ENCODE data around the gene AP3S2. TPM values are rescaled to one million over a fixed set of nuclear protein-coding genes. Genes with fewer than 3 reads are reported as not detected.
"Not testable (repeated sequence)": the region's sequence is repeated elsewhere in the genome, so short reads cannot be mapped to it uniquely, and the experiment has no call there.

The AP3S2 gene
- total RNA-seq, 2 experiments from 2014 or later: 20.3 to 23.0 TPM

DNA sequence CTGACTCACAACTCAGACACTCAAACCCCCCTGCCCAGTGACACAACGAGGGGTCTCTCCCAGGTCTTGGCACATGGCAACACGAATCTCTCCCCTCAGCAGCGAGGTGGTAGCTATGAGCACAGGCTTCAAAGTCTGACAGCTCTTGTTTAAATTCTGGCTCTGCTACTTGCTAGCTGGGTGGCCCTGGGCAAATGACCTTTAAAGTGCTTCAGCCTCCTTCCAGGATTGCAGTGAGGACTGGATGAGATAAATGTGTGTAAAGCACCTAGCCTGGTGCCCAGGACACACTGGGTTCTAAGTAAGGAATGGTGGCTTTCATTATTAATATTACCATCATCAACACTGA lies 56.0 kb downstream of the AP3S2 start:
- ChIA-PET POLR2A (no interaction called here), CTCF (interaction anchor here (0.9 to 3.1 kb wide), 3 partner anchors 37 to 78 kb away, joined by 3 to 13 read pairs (median 3); no protein-coding TSS in a partner anchor)
- Mint-ChIP-seq H3K4me1 (ENCODE audit: low read depth) (peaks cover 6% of the 10 kb centered on the region), H3K9me3 (no peaks in the 10 kb centered on the region), H3K27me3 (no peaks in the 10 kb centered on the region), H3K4me3 (no peak overlapping the region), H3K27ac (peak overlapping the region; percentile 10), H3K36me3 (ENCODE audit: low read depth) (peaks cover 12% of the 10 kb centered on the region)
- no peak for DNase-seq
- TF ChIP-seq, protein P1, sequence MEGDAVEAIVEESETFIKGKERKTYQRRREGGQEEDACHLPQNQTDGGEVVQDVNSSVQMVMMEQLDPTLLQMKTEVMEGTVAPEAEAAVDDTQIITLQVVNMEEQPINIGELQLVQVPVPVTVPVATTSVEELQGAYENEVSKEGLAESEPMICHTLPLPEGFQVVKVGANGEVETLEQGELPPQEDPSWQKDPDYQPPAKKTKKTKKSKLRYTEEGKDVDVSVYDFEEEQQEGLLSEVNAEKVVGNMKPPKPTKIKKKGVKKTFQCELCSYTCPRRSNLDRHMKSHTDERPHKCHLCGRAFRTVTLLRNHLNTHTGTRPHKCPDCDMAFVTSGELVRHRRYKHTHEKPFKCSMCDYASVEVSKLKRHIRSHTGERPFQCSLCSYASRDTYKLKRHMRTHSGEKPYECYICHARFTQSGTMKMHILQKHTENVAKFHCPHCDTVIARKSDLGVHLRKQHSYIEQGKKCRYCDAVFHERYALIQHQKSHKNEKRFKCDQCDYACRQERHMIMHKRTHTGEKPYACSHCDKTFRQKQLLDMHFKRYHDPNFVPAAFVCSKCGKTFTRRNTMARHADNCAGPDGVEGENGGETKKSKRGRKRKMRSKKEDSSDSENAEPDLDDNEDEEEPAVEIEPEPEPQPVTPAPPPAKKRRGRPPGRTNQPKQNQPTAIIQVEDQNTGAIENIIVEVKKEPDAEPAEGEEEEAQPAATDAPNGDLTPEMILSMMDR (IDR thresholded peaks at IDR 0.05): no peak
- ATAC-seq: no peak
- intact Hi-C loops (cut with micrococcal nuclease): no loop called here

DNA sequence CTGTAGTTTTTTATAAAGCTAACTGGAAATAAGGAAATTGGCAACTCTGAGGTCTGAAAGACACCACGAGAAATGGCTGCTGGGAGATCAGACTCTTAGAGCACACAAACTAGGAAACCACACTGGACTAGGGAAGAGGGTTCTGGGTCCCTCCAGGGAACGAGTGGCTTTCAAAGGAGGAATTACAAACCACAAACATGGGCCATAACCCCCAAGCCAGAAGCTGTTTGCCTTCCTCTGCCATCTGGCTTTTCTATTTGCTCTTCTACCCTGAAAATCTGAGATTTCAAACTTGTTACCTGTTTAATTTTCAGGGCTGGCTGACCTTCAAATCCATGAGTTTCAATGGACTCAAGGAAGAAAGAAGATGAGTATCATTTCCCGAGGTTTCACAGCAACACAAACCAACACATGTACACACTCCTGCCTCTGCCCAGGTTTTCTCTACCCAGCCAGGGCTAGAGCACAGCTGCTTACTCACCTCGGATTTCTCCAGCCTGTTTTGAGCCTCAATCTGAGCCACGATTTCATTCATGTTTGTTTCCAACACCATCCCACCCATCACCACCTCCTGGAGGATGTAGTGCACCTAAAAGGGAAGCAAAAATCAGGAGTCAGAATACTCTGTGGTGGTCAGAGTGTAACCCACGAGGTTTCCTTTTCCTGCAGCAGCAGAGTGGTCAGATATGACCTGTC lies 56.5 kb downstream of the AP3S2 start:
- DNase-seq (no peak), ATAC-seq (no peak)
- CTCF ChIA-PET: interaction anchor here (1.0 to 1.4 kb wide), 2 partner anchors 38 to 76 kb away, joined by 3 to 4 read pairs; no protein-coding TSS in a partner anchor
- H3K27me3 Mint-ChIP-seq: no peaks in the 10 kb centered on the region
- H3K27ac Mint-ChIP-seq: peak overlapping the region; percentile 10
- peaks cover 12% of the 10 kb centered on the region for H3K36me3 Mint-ChIP-seq (ENCODE audit: low read depth)
- TF ChIP-seq, protein P1 (IDR thresholded peaks at IDR 0.05): no peak
- H3K4me1 Mint-ChIP-seq (ENCODE audit: low read depth): peaks cover 5% of the 10 kb centered on the region
- no peak overlapping the region for H3K4me3 Mint-ChIP-seq
- POLR2A ChIA-PET: no interaction called here
- intact Hi-C loops (cut with micrococcal nuclease): no loop called here
- H3K9me3 Mint-ChIP-seq: no peaks in the 10 kb centered on the region

DNA sequence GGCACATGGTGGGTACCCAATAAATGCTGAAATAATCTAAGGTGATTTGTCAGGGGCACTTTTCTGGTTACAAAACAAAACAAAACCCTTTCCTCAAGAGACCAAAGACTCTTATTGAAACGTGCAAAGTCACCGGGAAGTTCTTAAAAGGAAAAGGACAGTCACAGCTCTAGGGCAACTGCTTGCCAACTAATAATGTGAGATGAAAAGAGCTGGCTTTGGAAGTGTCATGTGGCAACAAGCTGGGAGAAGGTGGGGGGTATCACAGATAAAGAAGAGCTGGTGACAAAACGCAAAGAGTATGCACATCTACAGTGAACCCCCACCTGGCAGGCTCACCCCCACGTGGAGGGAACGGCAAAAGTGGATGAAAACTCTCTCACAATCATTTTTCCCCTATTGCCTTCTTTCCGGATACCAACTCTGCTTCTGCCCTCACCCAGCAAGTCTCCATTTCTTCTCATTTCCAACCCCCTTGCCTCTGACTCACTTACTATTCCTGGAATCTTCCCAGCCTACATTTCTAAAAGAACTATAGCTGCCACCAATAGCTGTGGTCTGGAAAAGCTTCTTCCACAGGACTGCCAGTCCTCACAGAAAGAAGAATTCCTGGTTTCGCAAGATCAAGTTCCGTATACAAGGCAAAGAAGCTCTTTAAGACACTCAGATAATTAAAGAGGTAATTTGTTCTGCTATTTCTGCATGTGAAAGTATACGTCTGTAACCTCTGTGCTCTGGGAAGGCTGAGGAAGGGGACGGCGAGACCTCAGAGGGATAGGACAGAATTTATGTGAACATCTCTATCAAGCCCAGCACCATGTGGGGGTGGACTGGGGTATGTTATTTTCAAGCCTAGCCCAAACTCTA lies 57.3 kb downstream of the AP3S2 start:
- peaks cover 12% of the 10 kb centered on the region for H3K36me3 Mint-ChIP-seq (ENCODE audit: low read depth)
- TF ChIP-seq, protein P1 (IDR thresholded peaks at IDR 0.05): no peak
- ATAC-seq: no peak
- intact Hi-C loops (cut with micrococcal nuclease): no loop called here
- ChIA-PET POLR2A (no interaction called here), CTCF (interaction anchor here (1.4 kb wide), 1 partner anchor 38 kb away, joined by 4 read pairs; no protein-coding TSS in a partner anchor)
- DNase-seq: no peak
- no peak overlapping the region for H3K4me3 Mint-ChIP-seq
- no peaks in the 10 kb centered on the region for H3K27me3 Mint-ChIP-seq
- H3K9me3 Mint-ChIP-seq: no peaks in the 10 kb centered on the region
- H3K4me1 Mint-ChIP-seq (ENCODE audit: low read depth): no peaks in the 10 kb centered on the region
- H3K27ac Mint-ChIP-seq: no peak overlapping the region

DNA sequence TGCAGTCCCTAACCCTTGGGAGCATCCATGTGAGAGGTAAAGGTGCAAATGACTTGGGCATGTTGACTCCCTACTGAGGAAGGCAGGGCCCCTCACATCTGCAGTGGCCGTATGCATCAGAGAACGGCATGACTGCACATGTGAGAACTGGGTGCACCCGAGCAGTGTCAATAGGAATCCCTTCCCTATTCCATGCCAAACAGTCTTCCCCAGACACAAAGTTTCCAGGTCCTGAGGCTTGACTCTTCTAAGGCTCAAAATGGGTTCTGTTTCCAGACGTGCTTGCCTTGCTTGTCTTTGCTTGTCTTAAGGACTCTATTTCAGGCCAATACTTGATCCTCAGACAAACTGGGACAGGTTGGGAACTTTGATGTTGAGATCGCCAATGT lies 58.6 kb downstream of the AP3S2 start:
- Mint-ChIP-seq H3K4me1 (ENCODE audit: low read depth) (no peaks in the 10 kb centered on the region), H3K36me3 (ENCODE audit: low read depth) (peaks cover 10% of the 10 kb centered on the region), H3K27ac (no peak overlapping the region), H3K27me3 (no peaks in the 10 kb centered on the region), H3K9me3 (no peaks in the 10 kb centered on the region), H3K4me3 (no peak overlapping the region)
- CTCF ChIA-PET: no interaction called here
- TF ChIP-seq, protein P1 (IDR thresholded peaks at IDR 0.05): no peak
- DNase-seq (no peak), ATAC-seq (no peak)
- POLR2A ChIA-PET: no interaction called here
- intact Hi-C loops (cut with micrococcal nuclease): no loop called here

DNA sequence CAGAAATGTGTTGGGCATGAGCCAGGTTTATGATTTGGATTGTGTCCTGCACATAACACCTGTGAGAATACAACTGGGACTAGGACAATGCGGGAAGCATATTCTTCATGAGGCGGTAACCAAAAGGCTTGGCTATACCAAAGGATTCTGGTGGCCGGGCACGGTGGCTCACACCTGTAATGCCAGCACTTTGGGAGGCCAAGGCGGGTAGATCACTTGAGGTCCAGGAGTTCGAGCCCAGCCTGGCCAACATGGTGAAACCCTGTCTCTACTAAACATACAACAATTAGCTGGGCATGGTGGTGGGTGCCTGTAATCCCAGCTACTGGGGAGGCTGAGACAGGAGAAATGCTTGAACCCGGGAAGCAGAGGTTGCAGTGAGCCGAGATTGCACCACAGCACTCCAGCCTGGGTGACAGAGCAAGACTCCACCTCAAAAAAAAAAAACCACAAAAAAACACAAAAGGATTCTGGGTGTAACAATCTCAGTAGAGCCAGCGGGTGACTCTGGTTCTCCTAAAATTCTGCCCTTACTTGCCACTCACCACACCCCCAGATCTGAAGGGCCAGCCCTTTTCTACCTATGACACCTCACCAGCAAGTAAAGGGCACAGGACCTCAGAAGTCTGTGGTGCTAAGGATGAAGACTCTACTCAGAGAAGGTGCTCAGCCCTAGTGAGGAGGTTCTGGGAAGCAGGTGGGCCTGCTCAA lies 59.2 kb downstream of the AP3S2 start:
- DNase-seq; H3K4me1 Mint-ChIP-seq (ENCODE audit: low read depth); H3K4me3 Mint-ChIP-seq; POLR2A ChIA-PET; H3K27me3 Mint-ChIP-seq; ATAC-seq; H3K9me3 Mint-ChIP-seq; H3K27ac Mint-ChIP-seq; intact Hi-C loops (cut with micrococcal nuclease); H3K36me3 Mint-ChIP-seq (ENCODE audit: low read depth); CTCF ChIA-PET: not testable (repeated sequence)
